Left lung (tissue), 10 donors: ENCODE results near the gene MTUS2. TPM values are rescaled to one million over a fixed set of nuclear protein-coding genes. Genes with fewer than 3 reads are reported as not detected.

Source experiments
- ATAC-seq: fragments of 200-7000 bp; cut with Tn5 transposase; one replicate; pipeline ENCODE4 v1.9.1; 2020; ENCODE audit warnings: moderate library complexity
- DNase-seq, 4 donors: peaks; one replicate each; pipeline ENCODE4 v3.0.0-alpha.2; 2013 to 2020
- H3K27ac ChIP-seq, 2 donors: fragments of 200-600 bp; sonication (generic) in 1 of 2; one replicate each; pipeline versions ENCODE4 v1.5.0 to v1.8.0; 2020 to 2021
- H3K27me3 ChIP-seq, 2 donors: fragments of 200-600 bp; sonication (generic) in 1 of 2; one replicate each; pipeline versions ENCODE4 v1.5.0 to v1.8.0; 2020 to 2021
- H3K36me3 ChIP-seq, 2 donors: fragments of 200-600 bp; sonication (generic) in 1 of 2; one replicate each; pipeline versions ENCODE4 v1.5.0 to v1.8.0; 2020 to 2021
- H3K4me1 ChIP-seq, 2 donors: fragments of 200-600 bp; one replicate each; pipeline ENCODE4 v1.8.0; 2021
- H3K4me3 ChIP-seq, 2 donors: fragments of 200-600 bp; sonication (generic) in 1 of 2; one replicate each; pipeline versions ENCODE4 v1.5.0 to v1.8.0; 2020 to 2021; ENCODE audit warnings: mild to moderate bottlenecking in 1 of 2
- H3K9me3 ChIP-seq, 2 donors: fragments of 200-600 bp; sonication (generic) in 1 of 2; one replicate each; pipeline versions ENCODE4 v1.5.0 to v1.8.0; 2020 to 2021
- CTCF ChIP-seq, 2 donors: fragments of 200-600 bp; sonication (generic) in 1 of 2; IDR thresholded peaks; one replicate each; pipeline versions ENCODE4 v1.5.0 to v1.8.0; 2021; ENCODE audit warnings: antibody characterized with exemption in 2 of 2
- intact Hi-C, 2 donors: fragments of 100-400 bp; cut with DNase I; formaldehyde crosslinking; loops; one replicate each; pipeline versions ENCODE4 v1.11.2 to v1.14.2; 2022
- polyA plus RNA-seq, 6 donors: library from polyadenylated mRNA; unstranded; fragments of 120-200 nt; gene quantifications; one replicate each; pipeline ENCODE4 v1.2.1, GENCODE V29; 2013; ENCODE audit not compliant: insufficient read length in 6 of 6
- total RNA-seq, 2 donors: library from RNA; stranded (reverse); fragmentation: NEBNext Ultra II Directional; extraction: Animal tissue kit (Norgen Biotek cat#: 25700); gene quantifications; one replicate each; pipeline ENCODE4 v1.2.1, GENCODE V29; 2021
- donor health status: DM: no; HTN: yes; CAD: no.
- donor health status: DM: no; HTN: no; CAD: no.

Gene MTUS2
- total and polyA plus RNA-seq, 8 donors = 0.21 to 0.92 (median 0.50) TPM

GRCh38 chr13:29254626-29255370 is 434.7 kb downstream of the MTUS2 start:
- H3K4me3 ChIP-seq = no peak overlapping the region
- no peak for DNase-seq
- intact Hi-C loops = no loop called here

GRCh38 chr13:29255567-29255966 is 435.4 kb downstream of the MTUS2 start:
- no peaks in the 10 kb centered on the region for H3K4me1 ChIP-seq
- TF ChIP-seq CTCF (IDR thresholded peaks at IDR 0.05) = no peak
- intact Hi-C loops = no loop called here
- H3K9me3 ChIP-seq = no peaks in the 10 kb centered on the region
- H3K27me3 ChIP-seq = no peaks in the 10 kb centered on the region
- ATAC-seq (no peak), DNase-seq (no peak)
- H3K27ac ChIP-seq = no peak overlapping the region
- H3K4me3 ChIP-seq = no peak overlapping the region
- no peaks in the 10 kb centered on the region for H3K36me3 ChIP-seq

More at GRCh38 chr13:29254626-29255370, 434.7 kb downstream of the MTUS2 start:
- Histone ChIP-seq H3K27ac (no peak overlapping the region), H3K9me3 (no peaks in the 10 kb centered on the region), H3K36me3 (no peaks in the 10 kb centered on the region), H3K27me3 (no peaks in the 10 kb centered on the region), H3K4me1 (no peaks in the 10 kb centered on the region)
- TF ChIP-seq CTCF (IDR thresholded peaks at IDR 0.05) = no peak
- ATAC-seq = no peak

GRCh38 chr13:29260684-29261083 is 440.5 kb downstream of the MTUS2 start:
- Histone ChIP-seq H3K27me3 (no peaks in the 10 kb centered on the region), H3K27ac (no peak overlapping the region), H3K9me3 (peaks cover 0 to 10% of the 10 kb centered on the region in 2 donors), H3K4me1 (no peaks in the 10 kb centered on the region), H3K36me3 (no peaks in the 10 kb centered on the region), H3K4me3 (no peak overlapping the region)
- DNase-seq (peak in 1 of 4 donors; percentile 3), ATAC-seq (no peak)
- TF ChIP-seq CTCF (IDR thresholded peaks at IDR 0.05) = no peak
- intact Hi-C loops = no loop called here

GRCh38 chr13:29266261-29266660 is 446.1 kb downstream of the MTUS2 start:
- Histone ChIP-seq H3K27me3 (no peaks in the 10 kb centered on the region), H3K27ac (no peak overlapping the region), H3K4me1 (no peaks in the 10 kb centered on the region), H3K4me3 (no peak overlapping the region), H3K36me3 (no peaks in the 10 kb centered on the region), H3K9me3 (peaks cover 0 to 10% of the 10 kb centered on the region in 2 donors)
- intact Hi-C loops = no loop called here
- DNase-seq (no peak), ATAC-seq (no peak)
- no peak for TF ChIP-seq CTCF (IDR thresholded peaks at IDR 0.05)

GRCh38 chr13:29266756-29267733 is 446.9 kb downstream of the MTUS2 start:
- TF ChIP-seq CTCF (IDR thresholded peaks at IDR 0.05) = no peak
- ATAC-seq (no peak), DNase-seq (no peak)
- Histone ChIP-seq H3K27me3 (no peaks in the 10 kb centered on the region), H3K4me3 (no peak overlapping the region), H3K4me1 (no peaks in the 10 kb centered on the region), H3K27ac (no peak overlapping the region), H3K36me3 (no peaks in the 10 kb centered on the region), H3K9me3 (peaks cover 0 to 10% of the 10 kb centered on the region in 2 donors)
- intact Hi-C loops = no loop called here
